Endothelial cell of umbilical vein (primary cell): ENCODE data around the gene PARP8. TPM values are rescaled to one million over a fixed set of nuclear protein-coding genes. Genes with fewer than 3 reads are reported as not detected.
"Not testable (repeated sequence)": the region's sequence is repeated elsewhere in the genome, so short reads cannot be mapped to it uniquely, and the experiment has no call there.

Experiments
- BruUV-seq: library from RNA; stranded (reverse); fragments of 400-500 nt; replicated peaks from 2 replicates; lab custom pipeline; 2021; lab: Mats Ljungman, UMichigan
- CTCF ChIA-PET: fragments of 300-600, 350-600 bp; sonication (Branson Sonifier 250); formaldehyde crosslinking; loops from one replicate; lab custom pipeline; 2021; ENCODE audit warnings: antibody characterized with exemption, inconsistent platforms; lab: Charles Lee
- POLR2A ChIA-PET: fragments of 300-600, 350-600 bp; sonication (Branson Sonifier 250); formaldehyde crosslinking; loops from one replicate; lab custom pipeline; 2021; ENCODE audit warnings: antibody characterized with exemption, inconsistent platforms; lab: Charles Lee
- DNase-seq: peaks from one replicate; pipeline ENCODE4 v3.0.0-alpha.2; 2011; ENCODE audit warnings: low read depth, low spot score
- FAIRE-seq: peaks from 2 replicates; lab custom pipeline; 2011; peaks lifted over from hg19 to GRCh38; lab: Jason Lieb, UNC
- H2AFZ ChIP-seq: 2 replicates; pipeline ENCODE4 v1.6.0; 2012; ENCODE audit warnings: low read depth, low read length, control low read depth, inconsistent platforms
- H3K27ac ChIP-seq: 2 replicates; pipeline ENCODE4 v1.5.1; 2011; ENCODE audit warnings: low read depth, mild to moderate bottlenecking, control low read depth, low read length, moderate library complexity; ENCODE audit not compliant: insufficient read depth
- H3K27me3 ChIP-seq, 2 experiments: 2 replicates each; pipeline versions ENCODE4 v1.6.0 to v1.6.1; 2011; ENCODE audit warnings: low read length in 2 of 2, mixed read lengths in 1 of 2; ENCODE audit not compliant: control insufficient read depth in 2 of 2, insufficient read depth in 2 of 2
- H3K36me3 ChIP-seq, 2 experiments: 2 replicates in 1 of 2; 3 replicates in 1 of 2; pipeline ENCODE4 v1.5.1; 2011; ENCODE audit warnings: low read length in 2 of 2, mild to moderate bottlenecking in 1 of 2, moderate library complexity in 1 of 2; ENCODE audit not compliant: control insufficient read depth in 2 of 2, insufficient read depth in 2 of 2; ENCODE audit errors: extremely low read depth in 1 of 2
- H3K4me1 ChIP-seq: 3 replicates; pipeline ENCODE4 v1.5.1; 2011; ENCODE audit warnings: mild to moderate bottlenecking, low read length; ENCODE audit not compliant: control insufficient read depth, insufficient read depth; ENCODE audit errors: extremely low read depth
- H3K4me2 ChIP-seq: 2 replicates; pipeline ENCODE4 v1.6.1; 2011; ENCODE audit warnings: low read length, control low read depth, mixed read lengths; ENCODE audit not compliant: insufficient read depth
- H3K4me3 ChIP-seq, 3 experiments: fragments of 200-600 bp in 1 of 3; sonication (generic), shearing (Covaris generic) in 1 of 3; replicated peaks in 1 of 3; 2 replicates each; pipeline ENCODE4 v1.5.1; 2011 to 2016; ENCODE audit warnings: control low read depth in 3 of 3, low read length in 3 of 3, mild to moderate bottlenecking in 2 of 3, inconsistent platforms in 1 of 3, low read depth in 1 of 3, moderate library complexity in 1 of 3; ENCODE audit not compliant: insufficient read depth in 1 of 3
- H3K79me2 ChIP-seq: 2 replicates; pipeline ENCODE4 v1.6.0; 2012; ENCODE audit warnings: low read length, inconsistent platforms; ENCODE audit not compliant: control insufficient read depth, insufficient read depth
- H3K9ac ChIP-seq: replicated peaks from 2 replicates; pipeline ENCODE3; 2011; ENCODE audit warnings: low read length, control low read depth; ENCODE audit not compliant: insufficient read depth; ENCODE audit errors: extremely low read depth
- H3K9me1 ChIP-seq: replicated peaks from 3 replicates; pipeline ENCODE4 v1.6.0; 2011; ENCODE audit warnings: mild to moderate bottlenecking, low read length; ENCODE audit not compliant: control insufficient read depth, insufficient read depth; ENCODE audit errors: extremely low read depth
- H3K9me3 ChIP-seq: replicated peaks from 2 replicates; pipeline ENCODE4 v1.5.1; 2012; ENCODE audit warnings: low read length, inconsistent platforms; ENCODE audit not compliant: control insufficient read depth, insufficient read depth
- H4K20me1 ChIP-seq: replicated peaks from 2 replicates; pipeline ENCODE3; 2011; ENCODE audit warnings: mild to moderate bottlenecking, low read length; ENCODE audit not compliant: control insufficient read depth, insufficient read depth; ENCODE audit errors: extremely low read depth
- EZH2 ChIP-seq: IDR thresholded peaks from 2 replicates; pipeline ENCODE4 v1.6.1; 2012; ENCODE audit warnings: borderline replicate concordance, low read depth, mild to moderate bottlenecking, moderate library complexity, low read length, inconsistent platforms; ENCODE audit not compliant: severe bottlenecking
- POLR2A ChIP-seq: IDR thresholded peaks from 2 replicates; pipeline ENCODE4 v1.6.1; 2012; ENCODE audit warnings: low read depth, mild to moderate bottlenecking, control low read depth, low read length
- dilution Hi-C: fragments of 300-500 bp; cut with MboI; formaldehyde crosslinking; loops from one replicate; pipeline ENCODE4 v1.15.0; 2019; ENCODE audit warnings: low sequenced_read_pairs; ENCODE audit not compliant: extremely low pct_ligation_motif_present
- intact Hi-C: fragments of 100-400 bp; cut with micrococcal nuclease; formaldehyde crosslinking; loops from one replicate; pipeline ENCODE4 v1.10.0; 2022
- polyA plus RNA-seq, 4 experiments: library from polyadenylated mRNA; depleted of rRNA in 3 of 4; stranded (reverse) in 3 of 4; unstranded in 1 of 4; fragments of >200 nt; gene quantifications; 2 replicates each; pipeline versions ENCODE4 v1.2.1 to v1.2.3, GENCODE V29; 2011 to 2012; ENCODE audit warnings: missing spikeins in 1 of 4
- total RNA-seq: library from RNA; stranded (reverse); gene quantifications from 2 replicates; pipeline ENCODE4 v1.2.3, GENCODE V29; 2021

Gene PARP8
- total and polyA plus RNA-seq, 2 donors (not counting 3 experiments of a cell fraction or from before 2014, with no cell fraction given), result 0.03 to 0.60 TPM

DNA sequence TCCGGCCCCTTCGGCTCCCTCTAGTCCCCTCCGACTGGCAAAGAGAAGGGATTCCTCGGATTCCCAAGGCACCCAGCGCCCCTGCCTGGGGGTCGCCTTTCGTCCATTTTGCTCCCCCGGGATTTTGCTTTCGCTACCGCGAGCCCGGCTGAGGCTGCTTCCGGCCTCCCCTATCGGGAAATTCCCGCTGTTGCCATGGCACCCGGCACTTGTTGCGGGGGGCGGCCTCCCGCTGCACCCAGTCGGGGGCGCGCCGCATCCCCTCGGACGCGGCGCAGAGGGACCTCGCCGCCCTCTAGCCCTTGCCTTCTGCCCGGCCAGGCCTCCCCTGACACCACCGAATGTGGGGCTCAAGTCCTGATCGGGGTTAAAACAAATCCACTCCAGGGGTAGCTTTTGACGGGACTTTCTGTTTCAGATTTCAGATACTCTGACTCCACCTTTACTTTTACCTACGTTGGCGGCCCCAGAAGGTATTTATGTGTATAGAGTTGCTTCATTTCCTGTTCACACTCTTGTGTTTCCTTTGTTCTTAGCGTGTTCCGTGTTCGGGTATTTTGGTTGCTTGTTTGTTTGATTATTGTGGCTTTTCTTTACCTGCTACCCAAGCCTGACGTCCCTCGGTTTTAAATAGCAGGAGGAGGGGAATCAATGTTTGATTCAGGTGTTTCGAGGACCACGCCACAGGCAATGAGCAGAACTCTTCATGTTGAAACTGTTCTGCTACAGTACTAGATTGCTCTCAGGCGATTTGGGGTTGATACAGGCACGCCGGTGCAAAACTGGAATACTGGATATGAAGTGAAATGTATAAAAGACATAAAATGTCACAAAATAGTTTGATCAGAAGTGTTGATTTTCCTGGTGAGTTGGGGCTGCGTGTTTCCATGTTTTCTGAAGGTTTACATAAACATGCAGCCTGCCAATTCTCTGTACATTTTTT lies 1.5 kb downstream of the PARP8 start:
- Histone ChIP-seq H3K27me3 (peaks cover 4 to 10% of the 10 kb centered on the region in 2 experiments), H3K4me2 (peak overlapping the region; percentile 85), H3K9me3 (no peaks in the 10 kb centered on the region), H3K9ac (peak overlapping the region; percentile 37), H3K4me1 (peaks cover 8% of the 10 kb centered on the region), H3K36me3 (no peaks in the 10 kb centered on the region), H3K27ac (no peak overlapping the region), H3K79me2 (no peaks in the 10 kb centered on the region), H2AFZ (peak overlapping the region; percentile 81), H4K20me1 (no peaks in the 10 kb centered on the region), H3K9me1 (no peaks in the 10 kb centered on the region), H3K4me3 (peak overlapping the region; percentile 51 to 67 (median 52))
- DNase-seq, result peak; percentile 10
- dilution Hi-C loops (no loop called here), intact Hi-C loops (no loop called here)
- BruUV-seq, result no TSS peak
- TF ChIP-seq EZH2 (peak; percentile 24), POLR2A (no peak)
- ChIA-PET POLR2A (no interaction called here), CTCF (no interaction called here)
- FAIRE-seq, result no peak

DNA sequence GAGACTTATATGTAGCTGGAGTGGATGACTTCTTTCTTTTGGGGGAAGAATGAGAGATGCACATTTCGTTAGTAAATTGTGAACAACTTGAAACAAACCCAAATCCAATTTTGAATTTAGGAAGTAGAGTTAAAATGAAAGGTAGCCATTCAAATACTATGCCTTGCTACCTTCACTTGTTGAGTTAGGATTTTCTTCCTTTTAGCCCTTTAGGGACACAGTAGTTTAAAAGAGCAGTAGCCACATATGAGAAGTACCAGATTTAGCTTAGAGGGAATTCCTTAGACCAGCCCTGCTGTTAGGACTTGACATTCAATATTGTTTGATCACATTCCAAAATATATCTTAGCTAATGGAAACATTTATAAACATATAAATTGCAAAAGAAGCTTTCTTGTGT lies 2.2 kb downstream of the PARP8 start:
- H3K4me3 ChIP-seq, H2AFZ ChIP-seq, H3K4me1 ChIP-seq, H3K27ac ChIP-seq, H3K9ac ChIP-seq, POLR2A ChIA-PET, H4K20me1 ChIP-seq, H3K79me2 ChIP-seq, DNase-seq, H3K4me2 ChIP-seq, H3K36me3 ChIP-seq, H3K9me3 ChIP-seq, FAIRE-seq, BruUV-seq, intact Hi-C loops, CTCF ChIA-PET, dilution Hi-C loops, H3K9me1 ChIP-seq: not testable (repeated sequence)
- H3K27me3 ChIP-seq, result peaks cover 4 to 10% of the 10 kb centered on the region in 2 experiments
